ENCODE results near the gene GFRA1.

GRCh38 chr10:116134322-116134721 is 138.7 kb downstream of the GFRA1 start:
- no peak for TF ChIP-seq JUN (IDR thresholded peaks at IDR 0.05; ENCODE audit: borderline replicate concordance, insufficient read depth, insufficient read length, low read depth)
- TF ChIP-seq POLR2A (IDR thresholded peaks at IDR 0.05; ENCODE audit: low read depth, low read length): no peak
- no peak for TF ChIP-seq MAX (IDR thresholded peaks at IDR 0.05; ENCODE audit: insufficient read depth, insufficient read length)
- no peak for TF ChIP-seq CTCF (IDR thresholded peaks at IDR 0.05; ENCODE audit: extremely low read depth in 1 of 2, insufficient read depth in 1 of 2, low read depth in 1 of 2, low read length in 2 of 2)
- TF ChIP-seq POLR2AphosphoS5 (IDR thresholded peaks at IDR 0.05; ENCODE audit: insufficient read depth, low read depth, low read length): no peak
- no peak for TF ChIP-seq EZH2 (IDR thresholded peaks at IDR 0.05; ENCODE audit: borderline replicate concordance, low read depth, low read length, severe bottlenecking)
- TF ChIP-seq GATA2 (IDR thresholded peaks at IDR 0.05; ENCODE audit: insufficient read depth, insufficient read length, low read depth, low read length): no peak
